Sigmoid colon (tissue), 7 donors: ENCODE data around the gene POLG. TPM values are rescaled to one million over a fixed set of nuclear protein-coding genes. Genes with fewer than 3 reads are reported as not detected.

Source experiments
- DNase-seq: peaks from one replicate; pipeline ENCODE4 v3.0.0-alpha.2; 2019
- H3K27ac ChIP-seq, 4 donors: fragments of 200-600 bp; sonication (generic); one replicate each; pipeline ENCODE4 v1.5.1; 2016 to 2019; ENCODE audit warnings: mild to moderate bottlenecking in 1 of 4
- H3K27me3 ChIP-seq, 3 donors: fragments of 200-600 bp; sonication (generic); one replicate each; pipeline ENCODE4 v1.5.1; 2019; ENCODE audit warnings: mild to moderate bottlenecking in 1 of 3
- H3K36me3 ChIP-seq, 4 donors: fragments of 200-600 bp; sonication (generic); one replicate each; pipeline ENCODE4 v1.5.1; 2016 to 2019
- H3K4me1 ChIP-seq, 4 donors: fragments of 200-600 bp; sonication (generic); one replicate each; pipeline ENCODE4 v1.5.1; 2017 to 2019
- H3K4me3 ChIP-seq, 4 donors: fragments of 200-600 bp; sonication (generic); one replicate each; pipeline ENCODE4 v1.5.1; 2017 to 2019; ENCODE audit warnings: mild to moderate bottlenecking in 2 of 4, moderate library complexity in 1 of 4
- H3K9me3 ChIP-seq, 4 donors: fragments of 200-600 bp in 3 of 4; sonication (generic) in 3 of 4; one replicate each; pipeline versions ENCODE4 v1.5.1 to v1.6.1; 2013 to 2019
- CTCF ChIP-seq, 4 experiments: fragments of 450-650 bp in 3 of 4; fragments of 200-600 bp in 1 of 4; IDR thresholded peaks; one replicate each; pipeline ENCODE4 v1.5.1; 2016 to 2019; ENCODE audit warnings: antibody characterized with exemption in 4 of 4, mild to moderate bottlenecking in 3 of 4, moderate library complexity in 2 of 4
- EP300 ChIP-seq, 4 donors: sonication (generic); formaldehyde crosslinking; IDR thresholded peaks; one replicate each; pipeline ENCODE4 v1.6.1; 2017; ENCODE audit warnings: antibody characterized with exemption in 4 of 4
- POLR2A ChIP-seq, 2 donors: fragments of 450-650 bp; IDR thresholded peaks; one replicate each; pipeline ENCODE4 v1.6.1; 2016; ENCODE audit warnings: antibody characterized with exemption in 2 of 2, mild to moderate bottlenecking in 2 of 2, moderate library complexity in 2 of 2
- POLR2AphosphoS5 ChIP-seq, 4 donors: sonication (generic); formaldehyde crosslinking; IDR thresholded peaks; one replicate each; pipeline ENCODE4 v1.6.1; 2017; ENCODE audit warnings: antibody characterized with exemption in 4 of 4
- WGBS, 2 donors: extraction: QIAGEN DNeasy Blood & Tissue Kit; methylation state at CpG; one replicate each; pipeline ENCODE4 v1.1.7; 2013; 5-methylcytosine and 5-hydroxymethylcytosine counted together
- intact Hi-C: fragments of 100-400 bp; cut with DNase I; formaldehyde crosslinking; loops from one replicate; pipeline ENCODE4 v1.15.1; 2023
- polyA plus RNA-seq, 3 donors: library from polyadenylated mRNA; stranded (reverse); fragments of 200-250 nt; gene quantifications; one replicate each; pipeline ENCODE4 v1.2.3, GENCODE V29; 2013
- total RNA-seq, 4 donors: library from RNA; depleted of rRNA; stranded (reverse); fragments of >200 nt; gene quantifications; one replicate each; pipeline ENCODE4 v1.1.0, GENCODE V29; 2016
- donor health status: healthy with polysubstance abuse.
- donor health status: Bipolar disorder and iron deficiency.
- donor health status: healthy.

Gene POLG
- total and polyA plus RNA-seq, 7 donors: 25.2 to 43.4 (median 38.5) TPM

GRCh38 chr15:89322822-89323221, 11.8 kb downstream of the POLG start:
- Histone ChIP-seq H3K36me3 (peaks cover 84 to 100% (median 93%) of the 10 kb centered on the region in 4 donors), H3K27me3 (no peaks in the 10 kb centered on the region), H3K27ac (no peak overlapping the region), H3K4me1 (no peaks in the 10 kb centered on the region), H3K9me3 (no peaks in the 10 kb centered on the region), H3K4me3 (no peak overlapping the region)
- no peak for TF ChIP-seq EP300 (IDR thresholded peaks at IDR 0.05)
- no peak for DNase-seq
- intact Hi-C loops: no loop called here
- 92 to 96% methylated on average over 15 of the region's 15 CpGs for WGBS, 2 donors

GRCh38 chr15:89321521-89322410, 12.9 kb downstream of the POLG start:
- peaks cover 81 to 100% (median 90%) of the 10 kb centered on the region in 4 donors for H3K36me3 ChIP-seq
- no peak for DNase-seq

GRCh38 chr15:89320200-89320599, 14.4 kb downstream of the POLG start:
- Histone ChIP-seq H3K27me3 (no peaks in the 10 kb centered on the region), H3K27ac (no peak overlapping the region), H3K36me3 (peaks cover 68 to 100% (median 85%) of the 10 kb centered on the region in 4 donors), H3K9me3 (no peaks in the 10 kb centered on the region), H3K4me3 (no peak overlapping the region), H3K4me1 (no peaks in the 10 kb centered on the region)
- 95% methylated on average over 2 of the region's 2 CpGs for WGBS, 2 donors
- no peak for DNase-seq
- intact Hi-C loops: loop anchor here (2.0 kb wide), 1 partner anchor 17 kb away; no protein-coding TSS in a partner anchor
- TF ChIP-seq CTCF (IDR thresholded peaks at IDR 0.05) (no peak), POLR2A (IDR thresholded peaks at IDR 0.05) (no peak)

More at GRCh38 chr15:89321521-89322410, 12.9 kb downstream of the POLG start:
- Histone ChIP-seq H3K4me1 (no peaks in the 10 kb centered on the region), H3K27ac (no peak overlapping the region), H3K4me3 (no peak overlapping the region), H3K27me3 (no peaks in the 10 kb centered on the region), H3K9me3 (no peaks in the 10 kb centered on the region)
- TF ChIP-seq EP300 (IDR thresholded peaks at IDR 0.05) (no peak), POLR2A (IDR thresholded peaks at IDR 0.05) (no peak), CTCF (IDR thresholded peaks at IDR 0.05) (no peak), POLR2AphosphoS5 (IDR thresholded peaks at IDR 0.05) (no peak)
- 61 to 82% methylated on average over 17 of the region's 17 CpGs for WGBS, 2 donors
- intact Hi-C loops: loop anchor here (2.0 kb wide), 1 partner anchor 19 kb away; no protein-coding TSS in a partner anchor

- intact Hi-C loops: loop anchor here (2.0 kb wide), 1 partner anchor 17 kb away; no protein-coding TSS in a partner anchor
- H3K4me1 ChIP-seq: no peaks in the 10 kb centered on the region
- DNase-seq: no peak
- peaks cover 66 to 100% (median 85%) of the 10 kb centered on the region in 4 donors for H3K36me3 ChIP-seq
- H3K27me3 ChIP-seq: no peaks in the 10 kb centered on the region
- no peak overlapping the region for H3K4me3 ChIP-seq
- no peak overlapping the region for H3K27ac ChIP-seq
- WGBS, 2 donors: 92 to 93% methylated on average over 9 of the region's 9 CpGs
- no peaks in the 10 kb centered on the region for H3K9me3 ChIP-seq
- TF ChIP-seq POLR2A (IDR thresholded peaks at IDR 0.05) (no peak), POLR2AphosphoS5 (IDR thresholded peaks at IDR 0.05) (no peak), CTCF (IDR thresholded peaks at IDR 0.05) (no peak), EP300 (IDR thresholded peaks at IDR 0.05) (no peak)
These were observed 14.9 kb downstream of the POLG start for GRCh38 chr15:89319678-89320077.

GRCh38 chr15:89317186-89317720, 17.4 kb downstream of the POLG start:
- 78 to 79% methylated on average over 4 of the region's 4 CpGs for WGBS, 2 donors
- TF ChIP-seq POLR2A (IDR thresholded peaks at IDR 0.05) (no peak), EP300 (IDR thresholded peaks at IDR 0.05) (no peak), CTCF (IDR thresholded peaks at IDR 0.05) (no peak), POLR2AphosphoS5 (IDR thresholded peaks at IDR 0.05) (no peak)
- no peaks in the 10 kb centered on the region for H3K9me3 ChIP-seq
- intact Hi-C loops: no loop called here
- H3K4me3 ChIP-seq: no peak overlapping the region
- DNase-seq: no peak
- H3K27me3 ChIP-seq: no peaks in the 10 kb centered on the region
- no peaks in the 10 kb centered on the region for H3K4me1 ChIP-seq
- no peak overlapping the region for H3K27ac ChIP-seq
- H3K36me3 ChIP-seq: peaks cover 41 to 76% (median 60%) of the 10 kb centered on the region in 4 donors
